MM.1S (cell line): Measurements from ENCODE around the gene SCARF1.

Experiments
- DNase-seq: peaks from one replicate; pipeline ENCODE4 v3.0.0-alpha.2; 2015
- H2AFZ ChIP-seq: fragments of 300-600 bp; sonication (generic); 2 replicates; pipeline ENCODE4 v1.6.0; 2016; ENCODE audit warnings: antibody characterized with exemption, low read length
- H3F3A ChIP-seq: fragments of 300-600 bp; sonication (generic); 2 replicates; pipeline ENCODE4 v1.6.1; 2016; ENCODE audit warnings: mild to moderate bottlenecking, antibody characterized with exemption, low read length, moderate library complexity, mixed read lengths; ENCODE audit not compliant: insufficient read depth
- H3K27ac ChIP-seq: fragments of 300-600 bp; sonication (generic); 2 replicates; pipeline ENCODE4 v1.5.1; 2016; ENCODE audit warnings: mild to moderate bottlenecking, low read length
- H3K27me3 ChIP-seq: fragments of 300-600 bp; sonication (generic); replicated peaks from 2 replicates; pipeline ENCODE4 v1.6.0; 2016; ENCODE audit warnings: low read length; ENCODE audit not compliant: insufficient read depth
- H3K36me3 ChIP-seq: fragments of 300-600 bp; sonication (generic); replicated peaks from 2 replicates; pipeline ENCODE4 v1.6.1; 2016; ENCODE audit warnings: mild to moderate bottlenecking, low read length, mixed read lengths; ENCODE audit not compliant: insufficient read depth
- H3K4me1 ChIP-seq: fragments of 300-600 bp; sonication (generic); 2 replicates; pipeline ENCODE4 v1.6.1; 2016; ENCODE audit warnings: low read length, mixed read lengths
- H3K4me2 ChIP-seq: fragments of 300-600 bp; sonication (generic); 2 replicates; pipeline ENCODE4 v1.6.0; 2016; ENCODE audit warnings: low read depth, low read length
- H3K4me3 ChIP-seq: fragments of 300-600 bp; sonication (generic); 2 replicates; pipeline ENCODE4 v1.5.1; 2016; ENCODE audit warnings: low read length, mixed read lengths
- H3K79me2 ChIP-seq: fragments of 300-600 bp; sonication (generic); 2 replicates; pipeline ENCODE4 v1.6.1; 2016; ENCODE audit warnings: mixed run types, low read length, mixed read lengths
- H3K9ac ChIP-seq: fragments of 300-600 bp; sonication (generic); 2 replicates; pipeline ENCODE4 v1.6.1; 2016; ENCODE audit warnings: low read length, mixed read lengths
- H3K9me2 ChIP-seq: fragments of 300-600 bp; sonication (generic); replicated peaks from 2 replicates; pipeline ENCODE4 v1.6.1; 2016; ENCODE audit warnings: mild to moderate bottlenecking, low read length, mixed read lengths; ENCODE audit not compliant: insufficient read depth
- H3K9me3 ChIP-seq: fragments of 300-600 bp; sonication (generic); replicated peaks from 2 replicates; pipeline ENCODE4 v1.6.1; 2016; ENCODE audit warnings: mild to moderate bottlenecking, low read length, mixed read lengths; ENCODE audit not compliant: insufficient read depth
- H4K20me1 ChIP-seq: fragments of 300-600 bp; sonication (generic); 2 replicates; pipeline ENCODE4 v1.6.1; 2016; ENCODE audit warnings: mild to moderate bottlenecking, low read length, moderate library complexity, mixed read lengths; ENCODE audit not compliant: insufficient read depth
- CTCF ChIP-seq: fragments of 300-600 bp; sonication (generic); IDR thresholded peaks from 2 replicates; pipeline ENCODE4 v1.5.1; 2016; ENCODE audit warnings: antibody characterized with exemption, low read length, mixed read lengths
- EZH2 ChIP-seq: fragments of 300-600 bp; sonication (generic); optimal IDR thresholded peaks from 2 replicates; pipeline ENCODE3; 2017; ENCODE audit warnings: low read depth, mild to moderate bottlenecking, antibody characterized with exemption, low read length, mixed read lengths
- EZH2phosphoT487 ChIP-seq: fragments of 300-600 bp; sonication (generic); IDR thresholded peaks from 2 replicates; pipeline ENCODE4 v1.6.1; 2018; ENCODE audit warnings: antibody characterized with exemption, low read length

Gene SCARF1

GRCh38 chr17:1638624-1639300 lies 6.8 kb downstream of the SCARF1 start:
- H3K36me3 ChIP-seq = no peaks in the 10 kb centered on the region
- no peak overlapping the region for H3K4me2 ChIP-seq
- no peaks in the 10 kb centered on the region for H3K79me2 ChIP-seq
- no peak for DNase-seq
- no peaks in the 10 kb centered on the region for H3K9me3 ChIP-seq
- H3K27me3 ChIP-seq = no peaks in the 10 kb centered on the region
- no peak overlapping the region for H3K27ac ChIP-seq
- 0 out of 2 replicates have a peak, but pooled peaks cover 4% of the 10 kb centered on the region for H3F3A ChIP-seq
- no peaks in the 10 kb centered on the region for H4K20me1 ChIP-seq
- no peak overlapping the region for H3K9ac ChIP-seq
- H3K9me2 ChIP-seq = no peaks in the 10 kb centered on the region
- H3K4me1 ChIP-seq = no peaks in the 10 kb centered on the region; the same call in 1 of the 2 replicates
- TF ChIP-seq CTCF (no peak), EZH2 (no peak), EZH2phosphoT487 (no peak)
- no peak overlapping the region for H2AFZ ChIP-seq
- no peak overlapping the region for H3K4me3 ChIP-seq

- Histone ChIP-seq H3K79me2 (no peaks in the 10 kb centered on the region), H2AFZ (no peak overlapping the region), H3K9me3 (no peaks in the 10 kb centered on the region), H3K4me2 (no peak overlapping the region), H3K27ac (no peak overlapping the region), H3K4me1 (no peaks in the 10 kb centered on the region), H4K20me1 (no peaks in the 10 kb centered on the region), H3K4me3 (no peak overlapping the region), H3K9me2 (no peaks in the 10 kb centered on the region), H3K27me3 (no peaks in the 10 kb centered on the region), H3F3A (0 out of 2 replicates have a peak, but pooled peaks cover 4% of the 10 kb centered on the region), H3K9ac (no peak overlapping the region), H3K36me3 (no peaks in the 10 kb centered on the region)
- TF ChIP-seq CTCF = no peak
- TF ChIP-seq EZH2 = no peak
- no peak for TF ChIP-seq EZH2phosphoT487
- no peak for DNase-seq
These were observed 7.4 kb downstream of the SCARF1 start for GRCh38 chr17:1638171-1638590.

GRCh38 chr17:1636732-1637285 lies 8.7 kb downstream of the SCARF1 start:
- TF ChIP-seq EZH2 (no peak), EZH2phosphoT487 (no peak), CTCF (no peak)
- no peaks in the 10 kb centered on the region for H3K36me3 ChIP-seq
- no peak overlapping the region for H3K9ac ChIP-seq

More at GRCh38 chr17:1636732-1637285, 8.7 kb downstream of the SCARF1 start:
- no peaks in the 10 kb centered on the region for H3K9me2 ChIP-seq
- no peak overlapping the region for H3K4me3 ChIP-seq
- H2AFZ ChIP-seq = no peak overlapping the region
- H3K4me2 ChIP-seq = no peak overlapping the region
- no peaks in the 10 kb centered on the region for H4K20me1 ChIP-seq
- H3K4me1 ChIP-seq = peaks cover 1% of the 10 kb centered on the region; the same call in 1 of the 2 replicates
- peaks cover 2% of the 10 kb centered on the region for H3F3A ChIP-seq
- no peaks in the 10 kb centered on the region for H3K27me3 ChIP-seq
- no peak overlapping the region for H3K27ac ChIP-seq
- H3K9me3 ChIP-seq = no peaks in the 10 kb centered on the region
- no peak for DNase-seq
- no peaks in the 10 kb centered on the region for H3K79me2 ChIP-seq
